WI38 (cell line): ENCODE results near the gene IVL.

Experiments
- H3K4me3 ChIP-seq: 2 replicates; pipeline ENCODE4 v1.5.1; 2011; ENCODE audit warnings: low read depth, mild to moderate bottlenecking, control low read depth, low read length
- TF ChIP-seq, protein P1 (sequence below): IDR thresholded peaks from 2 replicates; pipeline ENCODE4 v1.5.1; 2012; ENCODE audit warnings: low read depth, mild to moderate bottlenecking, control low read depth, low read length

IVL gene

DNA sequence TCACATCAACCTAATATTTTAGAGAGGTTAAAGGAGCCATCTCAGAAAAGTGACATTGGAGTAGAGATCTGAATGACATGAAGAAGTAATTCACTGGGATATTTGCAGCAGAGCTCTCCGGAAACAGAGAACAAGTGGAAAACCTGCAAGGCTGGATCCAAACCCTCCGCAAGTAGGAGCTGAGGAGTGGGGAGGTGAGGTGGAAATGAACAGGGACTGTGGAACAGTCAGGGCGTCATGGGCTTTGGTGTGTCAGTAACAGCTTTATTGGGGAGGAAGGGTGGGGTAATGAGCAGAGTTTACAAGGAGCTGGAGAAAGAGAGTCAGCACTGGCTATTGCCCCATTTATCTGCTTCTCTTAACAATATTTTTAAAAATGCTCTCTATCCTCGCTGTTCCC, 9.3 kb upstream of the IVL start:
- H3K4me3 ChIP-seq: no peak overlapping the region
- TF ChIP-seq, protein P1, sequence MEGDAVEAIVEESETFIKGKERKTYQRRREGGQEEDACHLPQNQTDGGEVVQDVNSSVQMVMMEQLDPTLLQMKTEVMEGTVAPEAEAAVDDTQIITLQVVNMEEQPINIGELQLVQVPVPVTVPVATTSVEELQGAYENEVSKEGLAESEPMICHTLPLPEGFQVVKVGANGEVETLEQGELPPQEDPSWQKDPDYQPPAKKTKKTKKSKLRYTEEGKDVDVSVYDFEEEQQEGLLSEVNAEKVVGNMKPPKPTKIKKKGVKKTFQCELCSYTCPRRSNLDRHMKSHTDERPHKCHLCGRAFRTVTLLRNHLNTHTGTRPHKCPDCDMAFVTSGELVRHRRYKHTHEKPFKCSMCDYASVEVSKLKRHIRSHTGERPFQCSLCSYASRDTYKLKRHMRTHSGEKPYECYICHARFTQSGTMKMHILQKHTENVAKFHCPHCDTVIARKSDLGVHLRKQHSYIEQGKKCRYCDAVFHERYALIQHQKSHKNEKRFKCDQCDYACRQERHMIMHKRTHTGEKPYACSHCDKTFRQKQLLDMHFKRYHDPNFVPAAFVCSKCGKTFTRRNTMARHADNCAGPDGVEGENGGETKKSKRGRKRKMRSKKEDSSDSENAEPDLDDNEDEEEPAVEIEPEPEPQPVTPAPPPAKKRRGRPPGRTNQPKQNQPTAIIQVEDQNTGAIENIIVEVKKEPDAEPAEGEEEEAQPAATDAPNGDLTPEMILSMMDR: no peak

DNA sequence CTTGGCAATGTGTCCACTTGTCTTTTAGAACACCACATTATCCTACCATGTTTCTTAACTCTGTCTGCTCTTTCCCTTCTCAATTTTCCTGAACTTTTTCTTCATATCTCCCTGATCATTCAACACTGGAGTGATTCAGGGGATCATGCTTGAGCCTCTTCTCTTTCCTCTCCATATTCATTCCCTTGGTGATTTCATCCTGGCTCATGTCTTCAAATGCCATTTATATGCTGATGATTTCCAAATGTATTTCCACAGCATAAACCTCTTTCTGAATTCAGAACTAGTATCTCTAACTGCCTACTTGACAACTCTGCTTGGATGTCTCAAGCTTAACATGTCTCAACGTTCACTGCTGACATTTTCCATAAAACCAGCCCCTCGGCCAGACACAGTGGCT, 8.5 kb upstream of the IVL start:
- no peak overlapping the region for H3K4me3 ChIP-seq
- TF ChIP-seq, protein P1: no peak

DNA sequence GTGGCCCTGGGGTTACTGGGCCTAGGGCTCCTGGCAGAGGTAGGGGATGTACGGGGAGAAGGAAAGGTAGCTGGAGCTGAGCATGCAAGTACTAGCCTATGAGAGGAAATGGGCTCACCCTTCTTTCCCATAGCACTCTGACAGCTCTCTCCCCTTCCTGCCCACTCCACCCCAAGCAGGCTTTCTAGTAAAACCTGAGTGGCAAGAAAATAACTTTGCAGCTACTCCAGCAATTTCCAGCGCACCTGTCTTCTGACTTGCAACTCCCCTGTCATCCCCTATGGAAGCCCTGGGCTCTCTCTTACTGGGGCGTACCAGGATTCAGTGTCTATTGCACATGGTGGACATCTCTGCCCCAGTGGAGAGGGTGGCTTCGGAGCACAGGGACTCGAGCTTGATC, 6.7 kb upstream of the IVL start:
- TF ChIP-seq, protein P1: no peak
- no peak overlapping the region for H3K4me3 ChIP-seq

DNA sequence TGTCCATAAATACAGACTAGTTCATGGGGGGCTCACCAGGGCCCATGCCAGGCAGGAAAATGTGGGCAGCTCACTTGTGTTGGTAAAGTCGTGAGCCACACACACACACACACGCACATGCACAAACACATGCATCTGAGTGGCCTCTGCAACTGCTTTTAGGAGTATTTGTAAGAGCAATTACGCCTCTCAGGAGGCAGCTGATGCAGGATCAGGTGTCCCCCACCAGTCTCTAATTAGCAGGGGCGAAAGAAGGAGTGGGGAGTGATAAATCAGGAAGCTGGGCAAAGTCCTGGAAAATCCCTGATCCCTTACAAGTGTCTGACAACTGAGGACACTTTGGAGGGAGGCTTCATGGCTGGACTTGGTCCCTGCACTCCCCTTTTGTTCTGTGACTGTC, 5.7 kb upstream of the IVL start:
- TF ChIP-seq, protein P1: no peak
- H3K4me3 ChIP-seq: no peak overlapping the region

DNA sequence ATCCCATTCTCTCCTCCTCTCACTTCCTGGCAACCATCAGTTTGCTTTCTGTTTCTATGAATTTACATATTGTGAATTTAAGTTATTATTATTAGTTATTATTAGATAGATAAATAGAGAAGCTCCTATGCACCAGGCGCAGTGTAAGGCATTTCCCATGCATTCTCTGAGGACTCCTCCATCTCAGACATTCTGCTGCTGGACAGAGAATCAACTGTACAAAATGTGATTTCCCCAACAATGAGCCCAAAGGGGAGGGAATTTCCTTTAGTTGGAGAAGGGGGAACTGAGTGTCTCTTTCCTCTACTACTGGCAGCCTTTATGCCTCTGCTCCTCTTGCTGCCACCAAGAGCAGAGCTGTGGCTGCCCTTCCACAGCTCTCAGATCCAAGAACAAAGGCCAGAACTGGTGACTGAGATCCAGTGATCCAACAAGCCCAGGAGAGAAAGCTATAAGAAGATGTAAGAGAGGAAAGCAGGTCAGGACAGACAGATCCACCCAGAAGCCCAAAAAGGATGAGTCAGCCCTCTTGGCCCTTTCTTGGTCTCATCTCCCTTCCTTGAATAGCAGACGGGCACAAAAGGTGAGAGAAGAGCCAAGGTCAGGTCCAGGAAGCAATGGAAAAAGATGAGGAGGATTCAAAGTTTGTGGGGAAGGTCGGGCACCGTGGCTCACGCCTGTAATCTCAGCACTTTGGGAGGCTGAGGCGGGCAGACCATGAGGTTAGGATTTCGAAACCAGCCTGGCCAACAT, 3.5 kb upstream of the IVL start:
- no peak overlapping the region for H3K4me3 ChIP-seq
- TF ChIP-seq, protein P1: no peak

DNA sequence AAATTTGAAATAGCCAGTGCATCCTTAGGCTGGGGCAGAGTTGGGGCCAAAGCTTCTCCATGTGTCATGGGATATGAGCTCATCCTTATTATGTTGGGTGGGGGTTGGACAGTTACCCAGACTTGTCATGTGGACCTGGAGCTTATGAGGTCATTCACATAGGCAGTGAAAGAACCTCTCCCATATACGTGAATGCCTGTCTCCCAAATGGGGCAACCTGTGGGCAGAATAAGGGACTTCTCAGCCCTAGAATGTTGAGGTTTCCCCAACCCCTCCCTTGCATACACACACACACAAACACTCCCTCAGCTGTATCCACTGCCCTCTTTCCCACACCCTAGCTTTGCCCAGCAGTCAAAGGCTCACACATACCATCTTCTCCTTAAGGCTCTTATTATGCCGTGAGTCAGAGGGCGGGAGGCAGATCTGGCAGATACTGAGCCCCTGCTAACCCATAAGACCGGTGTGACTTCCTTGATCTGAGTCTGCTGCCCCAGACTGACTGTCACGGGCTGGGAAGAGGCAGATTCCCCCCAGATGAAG, 2.3 kb upstream of the IVL start:
- no peak overlapping the region for H3K4me3 ChIP-seq
- TF ChIP-seq, protein P1: no peak

DNA sequence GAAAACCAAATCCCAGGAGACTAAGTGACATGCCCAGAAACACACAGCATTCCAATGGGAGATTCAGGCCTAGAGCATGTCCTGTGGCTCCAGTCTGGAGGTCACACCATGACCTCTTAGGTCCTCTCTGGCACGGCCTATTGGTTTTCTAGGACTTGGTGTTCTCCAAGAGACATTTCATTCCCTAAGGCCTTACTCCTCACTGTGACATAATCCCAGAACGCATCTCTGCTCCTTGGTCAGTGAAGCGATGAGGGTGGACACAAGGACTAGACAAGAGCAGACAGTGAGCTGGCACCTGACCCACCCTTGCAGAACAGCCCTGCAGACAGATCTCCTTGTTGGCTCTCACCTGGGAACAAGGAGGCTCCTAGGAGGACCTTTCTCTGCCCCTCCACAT, 860 bp downstream of the IVL start:
- H3K4me3 ChIP-seq: no peak overlapping the region
- TF ChIP-seq, protein P1: no peak
